Hepatocyte (in vitro differentiated cells): ENCODE results near the gene GGT6. TPM values are rescaled to one million over a fixed set of nuclear protein-coding genes. Genes with fewer than 3 reads are reported as not detected.

Experiments used
- DNase-seq: peaks from one replicate; pipeline ENCODE4 v3.0.0-alpha.2; 2016; ENCODE audit warnings: low spot score
- H2AFZ ChIP-seq: fragments of 200-600 bp; sonication (generic); 2 replicates; pipeline ENCODE4 v1.6.0; 2016; ENCODE audit warnings: antibody characterized with exemption, mild to moderate bottlenecking
- H3K27ac ChIP-seq: fragments of 200-600 bp; sonication (generic); 2 replicates; pipeline ENCODE4 v1.5.1; 2016; ENCODE audit warnings: mild to moderate bottlenecking
- H3K27me3 ChIP-seq: fragments of 200-600 bp; sonication (generic); 2 replicates; pipeline ENCODE4 v1.6.1; 2016
- H3K36me3 ChIP-seq: fragments of 200-600 bp; sonication (generic); replicated peaks from 2 replicates; pipeline ENCODE4 v1.5.1; 2016; ENCODE audit warnings: low read depth; ENCODE audit not compliant: insufficient read depth
- H3K4me1 ChIP-seq: fragments of 200-600 bp; sonication (generic); 2 replicates; pipeline ENCODE4 v1.5.1; 2016; ENCODE audit warnings: mild to moderate bottlenecking, moderate library complexity; ENCODE audit not compliant: insufficient read depth
- H3K4me2 ChIP-seq: fragments of 200-600 bp; sonication (generic); 2 replicates; pipeline ENCODE4 v1.6.0; 2016
- H3K4me3 ChIP-seq: fragments of 200-600 bp; sonication (generic); 2 replicates; pipeline ENCODE4 v1.5.1; 2016; ENCODE audit warnings: mild to moderate bottlenecking
- H3K79me2 ChIP-seq: fragments of 200-600 bp; sonication (generic); 2 replicates; pipeline ENCODE4 v1.6.0; 2017; ENCODE audit warnings: mild to moderate bottlenecking
- H3K9me2 ChIP-seq: fragments of 200-600 bp; sonication (generic); replicated peaks from 2 replicates; pipeline ENCODE4 v1.6.0; 2017; ENCODE audit warnings: mild to moderate bottlenecking; ENCODE audit not compliant: insufficient read depth
- H3K9me3 ChIP-seq: fragments of 200-600 bp; sonication (generic); 2 replicates; pipeline ENCODE4 v1.5.1; 2016; ENCODE audit warnings: low read depth, mild to moderate bottlenecking
- H4K20me1 ChIP-seq: fragments of 200-600 bp; sonication (generic); 2 replicates; pipeline ENCODE4 v1.6.0; 2016; ENCODE audit warnings: mild to moderate bottlenecking; ENCODE audit not compliant: insufficient read depth, poor library complexity, severe bottlenecking
- EZH2 ChIP-seq: fragments of 200-600 bp; sonication (generic); IDR thresholded peaks from 2 replicates; pipeline ENCODE4 v1.6.1; 2016; ENCODE audit warnings: antibody characterized with exemption, mild to moderate bottlenecking, borderline replicate concordance
- EZH2phosphoT487 ChIP-seq: fragments of 200-600 bp; sonication (generic); IDR thresholded peaks from one replicate; pipeline ENCODE4 v1.6.1; 2018; ENCODE audit warnings: antibody characterized with exemption, mild to moderate bottlenecking, low read depth, moderate library complexity; ENCODE audit not compliant: unreplicated experiment, severe bottlenecking
- WGBS: methylation state at CpG from one replicate; pipeline ENCODE4 v1.1.6; 2016; ENCODE audit warnings: low lambda C conversion rate; ENCODE audit errors: missing lambda C conversion rate; 5-methylcytosine and 5-hydroxymethylcytosine counted together
- polyA plus RNA-seq: library from polyadenylated mRNA; unstranded; fragments of >200 nt; fragmentation: Nextera tagmentation; extraction: Ambion mirVana; gene quantifications from 2 replicates; pipeline ENCODE4 v1.2.1, GENCODE V29; 2016
- total RNA-seq: library from RNA; depleted of rRNA; stranded (reverse); fragments of >200 nt; gene quantifications from 2 replicates; pipeline ENCODE4 v1.2.3, GENCODE V29; 2014
- TF ChIP-seq, protein P1 (sequence below): fragments of 200-600 bp; sonication (generic); IDR thresholded peaks from 2 replicates; pipeline ENCODE4 v1.5.1; 2016; ENCODE audit warnings: antibody characterized with exemption, mild to moderate bottlenecking; ENCODE audit not compliant: poor library complexity

Gene GGT6
- total and polyA plus RNA-seq, 2 experiments from 2014 or later, result not detected

DNA sequence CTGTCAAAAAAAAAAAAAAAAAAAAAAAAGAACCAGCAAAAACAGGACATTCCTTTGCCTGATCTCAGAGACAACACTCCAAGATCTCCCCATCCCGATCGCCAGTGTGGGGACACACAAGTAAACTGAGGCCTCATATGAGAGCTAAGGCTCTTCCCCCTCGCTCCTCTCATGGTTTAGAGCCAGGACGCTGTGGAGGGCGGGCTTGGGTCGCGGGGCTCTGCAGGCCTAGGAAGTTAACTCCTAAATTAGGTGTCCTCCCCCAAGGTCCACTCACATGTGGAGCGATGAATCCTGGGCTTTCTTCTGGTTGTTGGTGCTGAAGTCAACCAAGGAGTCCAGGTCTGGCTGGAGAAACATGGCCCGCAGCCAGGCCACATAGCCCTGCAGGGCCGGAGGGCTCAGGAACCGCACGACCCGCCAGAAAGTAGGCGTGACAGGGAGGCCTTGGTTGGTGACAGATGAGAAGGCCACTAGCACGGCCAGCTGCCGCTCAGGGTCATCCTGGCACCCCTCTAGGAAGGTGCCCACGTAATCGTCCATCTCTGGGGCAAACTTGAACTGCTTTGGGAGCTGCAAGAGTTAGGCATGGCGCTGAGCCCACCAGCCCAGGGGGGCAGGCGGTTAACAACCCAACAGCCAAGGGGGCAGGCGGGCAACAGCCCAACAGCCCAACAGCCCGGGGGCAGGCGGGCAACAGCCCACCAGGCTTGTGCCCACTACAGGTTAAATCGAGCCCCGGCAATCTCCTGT lies 10.4 kb downstream of the GGT6 start:
- H2AFZ ChIP-seq, result no peak overlapping the region
- WGBS, result 98% methylated on average over 23 of the region's 25 CpGs
- peaks cover 9% of the 10 kb centered on the region for H3K4me1 ChIP-seq
- no peak for DNase-seq
- TF ChIP-seq EZH2phosphoT487, result no peak
- H3K79me2 ChIP-seq, result peaks cover 16% of the 10 kb centered on the region
- H3K36me3 ChIP-seq, result no peaks in the 10 kb centered on the region
- H3K27ac ChIP-seq, result no peak overlapping the region
- no peaks in the 10 kb centered on the region for H3K9me2 ChIP-seq
- no peak overlapping the region for H3K4me2 ChIP-seq
- no peaks in the 10 kb centered on the region for H3K27me3 ChIP-seq
- H4K20me1 ChIP-seq, result no peaks in the 10 kb centered on the region
- H3K9me3 ChIP-seq, result no peaks in the 10 kb centered on the region
- no peak overlapping the region for H3K4me3 ChIP-seq

DNA sequence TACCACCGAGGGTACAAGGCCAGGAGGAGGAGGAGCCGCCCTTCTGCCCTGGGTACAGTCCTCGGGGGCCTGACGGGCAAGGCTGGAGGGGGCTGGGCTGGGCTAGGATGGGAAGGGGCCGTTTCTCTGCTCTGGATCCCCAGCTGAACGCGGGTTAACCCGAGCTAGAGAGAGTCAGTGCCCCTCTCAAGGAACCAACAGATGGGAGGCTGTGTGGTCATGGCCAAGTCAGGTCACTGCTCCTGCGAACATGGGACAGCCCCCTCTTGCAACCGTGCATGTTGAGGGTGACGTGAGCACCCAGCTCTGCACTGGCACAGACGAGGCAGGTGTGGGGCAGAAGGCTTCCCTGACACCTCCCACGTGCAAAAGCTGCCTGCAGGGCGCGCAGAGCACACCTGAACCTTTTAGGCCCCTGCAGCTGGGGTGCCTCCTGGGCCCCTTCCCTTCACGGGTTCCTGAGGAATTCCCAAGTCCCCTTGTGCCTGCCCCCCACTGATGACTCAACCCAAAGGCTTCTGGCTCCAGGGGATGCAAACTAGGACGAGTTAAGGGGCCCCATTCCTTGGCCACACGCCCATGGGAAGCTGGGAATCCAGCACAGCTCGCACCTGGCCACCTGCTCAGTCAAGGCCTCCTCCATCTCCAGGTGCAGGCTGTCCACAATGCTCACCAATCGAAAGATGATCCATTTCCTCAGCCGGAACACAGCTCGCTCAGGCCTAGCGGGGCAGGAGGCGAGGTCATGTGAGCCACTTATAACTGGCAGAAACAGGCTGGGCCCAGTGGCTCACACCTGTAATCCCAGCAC lies 11.5 kb downstream of the GGT6 start:
- H3K4me2 ChIP-seq, result no peak overlapping the region
- no peak overlapping the region for H3K27ac ChIP-seq
- no peaks in the 10 kb centered on the region for H4K20me1 ChIP-seq
- H3K27me3 ChIP-seq, result no peaks in the 10 kb centered on the region
- H3K4me1 ChIP-seq, result peaks cover 2% of the 10 kb centered on the region
- no peak overlapping the region for H3K4me3 ChIP-seq
- no peaks in the 10 kb centered on the region for H3K36me3 ChIP-seq
- no peaks in the 10 kb centered on the region for H3K9me3 ChIP-seq
- no peak for DNase-seq
- no peak overlapping the region for H2AFZ ChIP-seq
- no peaks in the 10 kb centered on the region for H3K9me2 ChIP-seq
- peaks cover 6% of the 10 kb centered on the region for H3K79me2 ChIP-seq
- no peak for TF ChIP-seq EZH2phosphoT487
- TF ChIP-seq EZH2, result no peak
- TF ChIP-seq, protein P1, sequence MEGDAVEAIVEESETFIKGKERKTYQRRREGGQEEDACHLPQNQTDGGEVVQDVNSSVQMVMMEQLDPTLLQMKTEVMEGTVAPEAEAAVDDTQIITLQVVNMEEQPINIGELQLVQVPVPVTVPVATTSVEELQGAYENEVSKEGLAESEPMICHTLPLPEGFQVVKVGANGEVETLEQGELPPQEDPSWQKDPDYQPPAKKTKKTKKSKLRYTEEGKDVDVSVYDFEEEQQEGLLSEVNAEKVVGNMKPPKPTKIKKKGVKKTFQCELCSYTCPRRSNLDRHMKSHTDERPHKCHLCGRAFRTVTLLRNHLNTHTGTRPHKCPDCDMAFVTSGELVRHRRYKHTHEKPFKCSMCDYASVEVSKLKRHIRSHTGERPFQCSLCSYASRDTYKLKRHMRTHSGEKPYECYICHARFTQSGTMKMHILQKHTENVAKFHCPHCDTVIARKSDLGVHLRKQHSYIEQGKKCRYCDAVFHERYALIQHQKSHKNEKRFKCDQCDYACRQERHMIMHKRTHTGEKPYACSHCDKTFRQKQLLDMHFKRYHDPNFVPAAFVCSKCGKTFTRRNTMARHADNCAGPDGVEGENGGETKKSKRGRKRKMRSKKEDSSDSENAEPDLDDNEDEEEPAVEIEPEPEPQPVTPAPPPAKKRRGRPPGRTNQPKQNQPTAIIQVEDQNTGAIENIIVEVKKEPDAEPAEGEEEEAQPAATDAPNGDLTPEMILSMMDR, result no peak
- WGBS, result 91% methylated on average over 24 of the region's 24 CpGs

DNA sequence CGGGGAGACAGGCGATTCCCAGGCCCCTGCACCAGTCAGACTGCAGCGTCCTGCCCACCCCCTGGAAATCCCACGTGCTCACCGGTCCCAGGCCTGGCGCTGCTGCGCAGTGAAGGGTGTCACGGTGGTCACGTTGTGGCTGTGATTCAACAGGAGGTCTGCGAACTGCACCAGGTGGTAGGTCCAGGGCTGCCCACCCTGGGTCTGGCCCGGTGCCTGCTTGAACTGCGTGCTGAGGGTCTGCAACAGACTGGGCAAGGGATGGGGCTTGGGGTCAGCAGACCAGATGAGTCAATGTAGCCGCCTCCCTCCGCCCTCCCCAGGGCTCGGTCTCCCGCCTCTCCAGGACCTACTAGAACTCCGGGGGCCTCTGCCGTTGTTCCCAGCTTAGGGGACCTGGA lies 12.3 kb downstream of the GGT6 start:
- no peaks in the 10 kb centered on the region for H3K4me1 ChIP-seq
- no peak for TF ChIP-seq EZH2phosphoT487
- no peaks in the 10 kb centered on the region for H3K27me3 ChIP-seq
- H2AFZ ChIP-seq, result no peak overlapping the region
- no peaks in the 10 kb centered on the region for H3K36me3 ChIP-seq
- H3K9me2 ChIP-seq, result no peaks in the 10 kb centered on the region
- no peaks in the 10 kb centered on the region for H3K79me2 ChIP-seq
- no peaks in the 10 kb centered on the region for H3K9me3 ChIP-seq
- H4K20me1 ChIP-seq, result no peaks in the 10 kb centered on the region
- no peak overlapping the region for H3K4me3 ChIP-seq
- no peak for DNase-seq
- no peak overlapping the region for H3K27ac ChIP-seq
- over 99% methylated on average over 17 of the region's 18 CpGs for WGBS
- no peak overlapping the region for H3K4me2 ChIP-seq

DNA sequence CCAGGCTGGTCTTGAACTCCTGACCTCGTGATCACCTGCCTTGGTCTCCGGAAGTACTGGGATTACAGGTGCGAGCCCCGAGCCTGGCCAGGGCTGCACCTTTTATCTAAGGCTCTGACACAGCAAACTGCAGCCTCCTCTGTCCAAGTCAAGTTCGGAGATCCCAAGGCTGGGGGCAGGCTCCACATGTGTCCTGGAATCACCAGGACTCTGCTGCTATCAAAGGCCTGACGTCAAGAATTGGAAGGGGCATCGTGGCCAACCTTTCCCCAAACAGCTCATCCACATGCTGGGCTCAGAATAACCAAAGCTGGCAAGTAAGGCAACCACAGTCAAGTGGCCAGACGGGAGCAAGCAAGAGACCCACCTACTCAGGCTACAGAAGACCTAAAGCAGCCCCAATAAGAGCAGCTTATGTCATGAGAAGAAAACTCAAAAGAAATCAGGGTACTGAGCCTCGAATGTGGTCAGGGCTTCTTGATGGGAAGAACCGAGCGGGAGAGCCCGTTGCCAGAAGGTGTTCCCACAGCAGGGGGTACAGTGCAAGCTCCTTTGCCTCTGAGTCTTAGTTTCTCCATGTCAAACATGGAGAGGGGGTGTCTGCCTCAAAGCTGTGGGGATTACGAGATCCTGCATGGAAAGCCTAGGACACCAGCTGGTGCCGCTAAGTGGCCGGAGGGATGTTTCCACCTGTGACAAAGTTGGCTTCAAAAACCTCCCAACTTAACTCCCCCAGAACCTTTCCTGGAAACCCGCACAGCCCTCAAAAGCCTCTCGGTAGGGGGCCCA lies 13.1 kb downstream of the GGT6 start:
- Histone ChIP-seq H3K79me2 (no peaks in the 10 kb centered on the region), H3K36me3 (no peaks in the 10 kb centered on the region)

More for the DNA sequence above, 13.1 kb downstream of the GGT6 start:
- no peak overlapping the region for H3K27ac ChIP-seq
- H3K4me1 ChIP-seq, result no peaks in the 10 kb centered on the region
- H3K9me3 ChIP-seq, result no peaks in the 10 kb centered on the region
- no peak for DNase-seq
- no peaks in the 10 kb centered on the region for H3K9me2 ChIP-seq
- no peak overlapping the region for H3K4me3 ChIP-seq
- no peaks in the 10 kb centered on the region for H4K20me1 ChIP-seq
- no peak overlapping the region for H2AFZ ChIP-seq
- no peak for TF ChIP-seq EZH2phosphoT487
- TF ChIP-seq, protein P1, result no peak
- TF ChIP-seq EZH2, result no peak
- no peaks in the 10 kb centered on the region for H3K27me3 ChIP-seq
- no peak overlapping the region for H3K4me2 ChIP-seq
- WGBS, result 93% methylated on average over 17 of the region's 17 CpGs
